ENCODE results near the gene TEX13D. TPM values are rescaled to one million over a fixed set of nuclear protein-coding genes. Genes with fewer than 3 reads are reported as not detected.

The TEX13D gene
- total RNA-seq, 4 donors from 2014 or later = 0.48 TPM; not detected in 3

GRCh38 chrX:124300405-124300804, 32.1 kb upstream of the TEX13D start:
- Histone ChIP-seq H3K9me3 (no peaks in the 10 kb centered on the region), H3K4me1 (no peaks in the 10 kb centered on the region), H3K27ac (no peak overlapping the region), H3K4me3 (no peak overlapping the region), H3K27me3 (no peaks in the 10 kb centered on the region), H3K36me3 (no peaks in the 10 kb centered on the region)
- DNase-seq = no peak
- in situ Hi-C loops (cut with MboI; ENCODE audit: low pct_ligation_motif_present in 1 of 4, low pct_unique_long_range_greater_than_20kb in 1 of 4, low sequenced_read_pairs in 3 of 4) = no loop called here
- intact Hi-C loops (cut with DNase I; ENCODE audit: low total_unique reads) = no loop called here
- TF ChIP-seq CTCF (IDR thresholded peaks at IDR 0.05) = no peak
- TF ChIP-seq POLR2AphosphoS5 (IDR thresholded peaks at IDR 0.05) = no peak
- TF ChIP-seq POLR2A (IDR thresholded peaks at IDR 0.05) = no peak
- TF ChIP-seq EP300 (IDR thresholded peaks at IDR 0.05; ENCODE audit: low read depth) = no peak
- 54 to 65% methylated on average over 2 to 4 of the region's 4 CpGs for WGBS, 2 donors (ENCODE audit: low coverage in 1 of 2)

GRCh38 chrX:124307253-124307907, 25.1 kb upstream of the TEX13D start:
- Histone ChIP-seq H3K9me3 (no peaks in the 10 kb centered on the region), H3K36me3 (no peaks in the 10 kb centered on the region), H3K4me1 (no peaks in the 10 kb centered on the region), H3K27me3 (no peaks in the 10 kb centered on the region), H3K27ac (peak overlapping the region in 3 of 4 donors; percentile 28 to 58 (median 51)), H3K4me3 (no peak overlapping the region)
- no peak for DNase-seq
- 38 to 60% methylated on average over 1 to 2 of the region's 2 CpGs for WGBS, 2 donors (ENCODE audit: low coverage in 1 of 2)
- no peak for TF ChIP-seq CTCF (IDR thresholded peaks at IDR 0.05)
- no peak for TF ChIP-seq POLR2A (IDR thresholded peaks at IDR 0.05)
- TF ChIP-seq EP300 (IDR thresholded peaks at IDR 0.05; ENCODE audit: low read depth) = no peak
- no peak for TF ChIP-seq POLR2AphosphoS5 (IDR thresholded peaks at IDR 0.05)
- in situ Hi-C loops (cut with MboI; ENCODE audit: low pct_ligation_motif_present in 1 of 4, low pct_unique_long_range_greater_than_20kb in 1 of 4, low sequenced_read_pairs in 3 of 4) (no loop called here), intact Hi-C loops (cut with DNase I; ENCODE audit: low total_unique reads) (no loop called here)

DNA sequence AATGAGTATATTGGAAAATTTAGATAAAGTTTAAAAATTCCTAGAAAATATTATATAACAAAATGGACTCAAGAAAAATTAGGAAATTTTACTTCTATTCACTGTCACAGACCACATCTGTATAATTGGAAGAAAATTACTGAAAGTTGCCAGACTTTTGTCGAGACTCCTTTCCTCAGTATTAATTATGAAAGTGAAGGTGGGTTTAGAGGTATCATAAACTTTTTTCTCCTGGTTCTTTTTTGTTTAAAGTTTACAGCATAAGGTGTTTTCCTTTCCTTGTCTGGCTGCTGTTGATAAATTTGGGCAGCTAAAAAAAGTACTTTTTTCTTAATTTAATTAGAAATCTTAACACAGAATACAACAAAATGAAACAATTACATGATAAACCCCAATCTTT, 6.7 kb upstream of the TEX13D start:
- in situ Hi-C loops (cut with MboI; ENCODE audit: low pct_ligation_motif_present in 1 of 4, low pct_unique_long_range_greater_than_20kb in 1 of 4, low sequenced_read_pairs in 3 of 4) = no loop called here
- Histone ChIP-seq H3K27me3 (no peaks in the 10 kb centered on the region), H3K4me3 (no peak overlapping the region), H3K9me3 (no peaks in the 10 kb centered on the region), H3K27ac (no peak overlapping the region), H3K4me1 (no peaks in the 10 kb centered on the region), H3K36me3 (no peaks in the 10 kb centered on the region)
- no peak for DNase-seq
- WGBS, 2 donors (ENCODE audit: low coverage in 1 of 2) = 57 to 63% methylated on average over 1 of the region's 1 CpG
- intact Hi-C loops (cut with DNase I; ENCODE audit: low total_unique reads) = no loop called here
- no peak for TF ChIP-seq POLR2AphosphoS5 (IDR thresholded peaks at IDR 0.05)
- no peak for TF ChIP-seq CTCF (IDR thresholded peaks at IDR 0.05)
- no peak for TF ChIP-seq EP300 (IDR thresholded peaks at IDR 0.05; ENCODE audit: low read depth)
- no peak for TF ChIP-seq POLR2A (IDR thresholded peaks at IDR 0.05)

DNA sequence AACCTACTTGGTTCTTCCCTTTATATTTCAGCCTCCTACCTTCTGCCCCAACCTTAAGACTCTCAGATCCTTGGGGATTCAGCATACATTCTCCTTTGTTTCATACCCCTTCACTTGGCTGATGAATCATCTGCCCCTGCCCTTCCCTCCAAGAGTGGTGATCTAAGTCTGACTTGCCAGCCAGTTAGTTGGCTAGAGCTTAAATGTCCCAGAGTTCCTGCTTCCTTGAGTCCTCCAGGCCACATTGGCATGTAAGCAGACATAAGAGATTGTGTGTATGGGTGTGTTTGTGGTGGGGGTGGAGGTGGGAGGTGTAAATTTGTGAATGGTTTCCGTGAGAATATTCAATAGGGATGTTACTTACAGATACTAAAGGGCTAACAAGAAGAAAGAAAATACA, 3.7 kb upstream of the TEX13D start:
- Histone ChIP-seq H3K4me1 (no peaks in the 10 kb centered on the region), H3K4me3 (no peak overlapping the region), H3K9me3 (no peaks in the 10 kb centered on the region), H3K27me3 (no peaks in the 10 kb centered on the region), H3K27ac (no peak overlapping the region), H3K36me3 (no peaks in the 10 kb centered on the region)
- in situ Hi-C loops (cut with MboI; ENCODE audit: low pct_ligation_motif_present in 1 of 4, low pct_unique_long_range_greater_than_20kb in 1 of 4, low sequenced_read_pairs in 3 of 4) = no loop called here
- no peak for TF ChIP-seq EP300 (IDR thresholded peaks at IDR 0.05; ENCODE audit: low read depth)
- no peak for TF ChIP-seq POLR2AphosphoS5 (IDR thresholded peaks at IDR 0.05)
- no peak for TF ChIP-seq CTCF (IDR thresholded peaks at IDR 0.05)
- no peak for TF ChIP-seq POLR2A (IDR thresholded peaks at IDR 0.05)
- no peak for DNase-seq
- intact Hi-C loops (cut with DNase I; ENCODE audit: low total_unique reads) = no loop called here
- 17 to 55% methylated on average over 1 of the region's 1 CpG for WGBS, 2 donors (ENCODE audit: low coverage in 1 of 2)
